ENCODE measurements around the gene PDCD4.

DNA sequence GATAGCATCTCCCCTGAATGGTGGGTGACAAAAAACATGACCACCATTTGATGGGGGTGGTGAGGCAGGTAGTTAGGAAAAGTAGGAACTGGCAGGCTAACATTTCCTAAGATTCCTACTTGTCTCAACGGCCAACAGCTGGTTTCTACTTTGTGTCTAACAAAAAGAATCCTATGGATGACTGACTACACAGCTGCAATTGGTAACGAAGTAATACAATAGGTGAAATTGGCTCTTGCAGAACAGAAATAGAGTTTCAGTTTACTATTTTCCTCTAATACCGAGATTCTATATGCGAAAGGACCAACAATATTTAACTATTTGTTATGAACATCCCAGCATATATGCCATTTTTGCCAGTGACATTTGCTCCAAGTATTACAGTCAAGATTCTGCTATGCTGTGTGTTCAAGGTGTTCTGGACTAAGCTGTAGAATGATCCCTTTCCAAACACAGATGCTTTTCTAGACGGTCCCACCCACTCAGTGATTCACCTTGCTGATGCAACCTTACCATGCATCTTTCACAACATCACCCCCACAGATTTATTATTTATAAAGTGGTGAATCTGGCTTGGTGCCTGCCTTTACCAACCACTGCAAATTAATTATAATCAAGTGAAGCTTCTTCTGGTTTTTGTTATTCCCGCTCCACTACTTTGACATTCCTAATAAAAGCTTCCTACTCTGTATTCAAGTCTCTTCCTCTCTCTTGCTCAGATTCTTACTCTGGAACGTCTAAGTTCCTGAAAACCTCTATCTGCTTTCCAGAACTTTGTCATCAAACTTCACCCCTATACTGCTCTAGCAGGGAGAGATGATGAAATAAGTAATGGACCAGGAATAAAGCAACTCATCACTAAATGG is 30.5 kb downstream of the PDCD4 start:
- no peak for TF ChIP-seq CTCF (conservative IDR thresholded peaks at IDR 0.05; ENCODE audit: low read depth, low read length)
- TF ChIP-seq EZH2 (IDR thresholded peaks at IDR 0.05; ENCODE audit: low read length, unreplicated experiment) = no peak
- TF ChIP-seq EZH2phosphoT487 (IDR thresholded peaks at IDR 0.05; ENCODE audit: borderline replicate concordance, low read length) = no peak
